ENCODE results near the gene FAM13A. TPM values are rescaled to one million over a fixed set of nuclear protein-coding genes. Genes with fewer than 3 reads are reported as not detected.
"Not testable (repeated sequence)": the region's sequence is repeated elsewhere in the genome, so short reads cannot be mapped to it uniquely, and the experiment has no call there.

The FAM13A gene
- total RNA-seq, 1 experiment from 2014 or later = 15.1 TPM

GRCh38 chr4:88891636-88892035 lies 165.3 kb downstream of the FAM13A start:
- in situ Hi-C loops (cut with HindIII; ENCODE audit: low pct_unique_long_range_greater_than_20kb, low sequenced_read_pairs) = no loop called here
- DNase-seq (ENCODE audit: low read depth, low spot score) = no peak

- peak; percentile 78 for DNase-seq (ENCODE audit: low read depth, low spot score)
- in situ Hi-C loops (cut with HindIII; ENCODE audit: low pct_unique_long_range_greater_than_20kb, low sequenced_read_pairs) = not testable (repeated sequence)
Measured at GRCh38 chr4:88887409-88887808, 169.6 kb downstream of the FAM13A start.

GRCh38 chr4:88881227-88881569 lies 175.8 kb downstream of the FAM13A start:
- DNase-seq (ENCODE audit: low read depth, low spot score) = peak; percentile 82
- in situ Hi-C loops (cut with HindIII; ENCODE audit: low pct_unique_long_range_greater_than_20kb, low sequenced_read_pairs) = no loop called here

- peak; percentile 29 for DNase-seq (ENCODE audit: low read depth, low spot score)
- in situ Hi-C loops (cut with HindIII; ENCODE audit: low pct_unique_long_range_greater_than_20kb, low sequenced_read_pairs) = no loop called here
Measured at GRCh38 chr4:88880501-88881226, 176.3 kb downstream of the FAM13A start.

- in situ Hi-C loops (cut with HindIII; ENCODE audit: low pct_unique_long_range_greater_than_20kb, low sequenced_read_pairs) = no loop called here
- DNase-seq (ENCODE audit: low read depth, low spot score) = no peak
Measured at GRCh38 chr4:88879991-88880390, 177.0 kb downstream of the FAM13A start.

GRCh38 chr4:88878642-88879041 lies 178.3 kb downstream of the FAM13A start:
- in situ Hi-C loops (cut with HindIII; ENCODE audit: low pct_unique_long_range_greater_than_20kb, low sequenced_read_pairs) = no loop called here
- no peak for DNase-seq (ENCODE audit: low read depth, low spot score)

- in situ Hi-C loops (cut with HindIII; ENCODE audit: low pct_unique_long_range_greater_than_20kb, low sequenced_read_pairs) = no loop called here
Measured at GRCh38 chr4:88870428-88870827, 186.6 kb downstream of the FAM13A start.

GRCh38 chr4:88868510-88868909 lies 188.5 kb downstream of the FAM13A start:
- in situ Hi-C loops (cut with HindIII; ENCODE audit: low pct_unique_long_range_greater_than_20kb, low sequenced_read_pairs) = no loop called here
- no peak for DNase-seq (ENCODE audit: low read depth, low spot score)

More at GRCh38 chr4:88870428-88870827, 186.6 kb downstream of the FAM13A start:
- no peak for DNase-seq (ENCODE audit: low read depth, low spot score)

GRCh38 chr4:88866862-88867550 lies 190.0 kb downstream of the FAM13A start:
- in situ Hi-C loops (cut with HindIII; ENCODE audit: low pct_unique_long_range_greater_than_20kb, low sequenced_read_pairs) = no loop called here
- DNase-seq (ENCODE audit: low read depth, low spot score) = no peak

- DNase-seq (ENCODE audit: low read depth, low spot score) = no peak
- in situ Hi-C loops (cut with HindIII; ENCODE audit: low pct_unique_long_range_greater_than_20kb, low sequenced_read_pairs) = no loop called here
Measured at GRCh38 chr4:88865466-88865865, 191.5 kb downstream of the FAM13A start.

- in situ Hi-C loops (cut with HindIII; ENCODE audit: low pct_unique_long_range_greater_than_20kb, low sequenced_read_pairs) = no loop called here
- DNase-seq (ENCODE audit: low read depth, low spot score) = no peak
Measured at GRCh38 chr4:88865046-88865445, 191.9 kb downstream of the FAM13A start.

GRCh38 chr4:88860586-88860985 lies 196.4 kb downstream of the FAM13A start:
- in situ Hi-C loops (cut with HindIII; ENCODE audit: low pct_unique_long_range_greater_than_20kb, low sequenced_read_pairs) = no loop called here
- DNase-seq (ENCODE audit: low read depth, low spot score) = no peak

GRCh38 chr4:88859191-88859812 lies 197.7 kb downstream of the FAM13A start:
- DNase-seq (ENCODE audit: low read depth, low spot score) = no peak
- in situ Hi-C loops (cut with HindIII; ENCODE audit: low pct_unique_long_range_greater_than_20kb, low sequenced_read_pairs) = no loop called here

- no peak for DNase-seq (ENCODE audit: low read depth, low spot score)
- in situ Hi-C loops (cut with HindIII; ENCODE audit: low pct_unique_long_range_greater_than_20kb, low sequenced_read_pairs) = no loop called here
Measured at GRCh38 chr4:88858752-88859151, 198.2 kb downstream of the FAM13A start.

- in situ Hi-C loops (cut with HindIII; ENCODE audit: low pct_unique_long_range_greater_than_20kb, low sequenced_read_pairs) = no loop called here
- DNase-seq (ENCODE audit: low read depth, low spot score) = no peak
Measured at GRCh38 chr4:88857588-88857987, 199.4 kb downstream of the FAM13A start.

- in situ Hi-C loops (cut with HindIII; ENCODE audit: low pct_unique_long_range_greater_than_20kb, low sequenced_read_pairs) = no loop called here
- no peak for DNase-seq (ENCODE audit: low read depth, low spot score)
Measured at GRCh38 chr4:88854481-88854880, 202.5 kb downstream of the FAM13A start.

- in situ Hi-C loops (cut with HindIII; ENCODE audit: low pct_unique_long_range_greater_than_20kb, low sequenced_read_pairs); DNase-seq (ENCODE audit: low read depth, low spot score): not testable (repeated sequence)
Measured at GRCh38 chr4:88853583-88853982, 203.4 kb downstream of the FAM13A start.

- in situ Hi-C loops (cut with HindIII; ENCODE audit: low pct_unique_long_range_greater_than_20kb, low sequenced_read_pairs) = no loop called here
- DNase-seq (ENCODE audit: low read depth, low spot score) = no peak
Measured at GRCh38 chr4:88846206-88846790, 210.7 kb downstream of the FAM13A start.
